DMS53 treated with DMSO at 0.1 percent for 48 hours (cell line): ENCODE data around the gene DOC2A.

Experiments
- DNase-seq: peaks from one replicate; lab custom pipeline; 2025; ENCODE audit not compliant: unreplicated experiment; lab: John Stamatoyannopoulos, UW

Gene DOC2A

GRCh38 chr16:29990034-29990433 lies 20.8 kb downstream of the DOC2A start:
- no peak for DNase-seq

- no peak for DNase-seq
These were observed 21.5 kb downstream of the DOC2A start for GRCh38 chr16:29989111-29989858.

- no peak for DNase-seq
These were observed 22.3 kb downstream of the DOC2A start for GRCh38 chr16:29988346-29989075.

GRCh38 chr16:29987371-29988085 lies 23.3 kb downstream of the DOC2A start:
- no peak for DNase-seq

- no peak for DNase-seq
These were observed 23.9 kb downstream of the DOC2A start for GRCh38 chr16:29986931-29987330.

GRCh38 chr16:29986231-29986630 lies 24.6 kb downstream of the DOC2A start:
- DNase-seq = no peak

- DNase-seq = no peak
These were observed 25.5 kb downstream of the DOC2A start for GRCh38 chr16:29985271-29985811.

- DNase-seq = no peak
These were observed 26.1 kb downstream of the DOC2A start for GRCh38 chr16:29984764-29985147.

- no peak for DNase-seq
These were observed 26.6 kb downstream of the DOC2A start for GRCh38 chr16:29984137-29984763.

- no peak for DNase-seq
These were observed 27.2 kb downstream of the DOC2A start for GRCh38 chr16:29983420-29984136.

GRCh38 chr16:29982560-29983419 lies 28.0 kb downstream of the DOC2A start:
- no peak for DNase-seq

- no peak for DNase-seq
These were observed 32.1 kb downstream of the DOC2A start for GRCh38 chr16:29978564-29979270.

- no peak for DNase-seq
These were observed 32.7 kb downstream of the DOC2A start for GRCh38 chr16:29978081-29978480.

GRCh38 chr16:29977063-29977825 lies 33.6 kb downstream of the DOC2A start:
- no peak for DNase-seq

GRCh38 chr16:29975811-29976511 lies 34.9 kb downstream of the DOC2A start:
- DNase-seq = no peak

GRCh38 chr16:29975134-29975538 lies 35.7 kb downstream of the DOC2A start:
- DNase-seq = no peak

- no peak for DNase-seq
These were observed 36.3 kb downstream of the DOC2A start for GRCh38 chr16:29974291-29975133.
